Transverse colon (tissue), 3 donors: ENCODE data around the gene XRCC6.

ENCODE experiments used
- CTCF ChIP-seq, 5 experiments: fragments of 200-600 bp in 3 of 5; fragments of 450-650 bp in 2 of 5; sonication (generic) in 3 of 5; IDR thresholded peaks; 1 replicate in 2 of 5; 2 replicates in 3 of 5; pipeline ENCODE4 v1.5.1; 2016 to 2017; ENCODE audit warnings: antibody characterized with exemption in 5 of 5, inconsistent platforms in 3 of 5, mild to moderate bottlenecking in 2 of 5, moderate library complexity in 1 of 5
- EP300 ChIP-seq: sonication (generic); formaldehyde crosslinking; IDR thresholded peaks from one replicate; pipeline ENCODE4 v1.6.1; 2017; ENCODE audit warnings: antibody characterized with exemption, low read depth
- POLR2A ChIP-seq: fragments of 450-650 bp; IDR thresholded peaks from one replicate; pipeline ENCODE4 v1.6.1; 2016; ENCODE audit warnings: antibody characterized with exemption, mild to moderate bottlenecking, moderate library complexity

DNA sequence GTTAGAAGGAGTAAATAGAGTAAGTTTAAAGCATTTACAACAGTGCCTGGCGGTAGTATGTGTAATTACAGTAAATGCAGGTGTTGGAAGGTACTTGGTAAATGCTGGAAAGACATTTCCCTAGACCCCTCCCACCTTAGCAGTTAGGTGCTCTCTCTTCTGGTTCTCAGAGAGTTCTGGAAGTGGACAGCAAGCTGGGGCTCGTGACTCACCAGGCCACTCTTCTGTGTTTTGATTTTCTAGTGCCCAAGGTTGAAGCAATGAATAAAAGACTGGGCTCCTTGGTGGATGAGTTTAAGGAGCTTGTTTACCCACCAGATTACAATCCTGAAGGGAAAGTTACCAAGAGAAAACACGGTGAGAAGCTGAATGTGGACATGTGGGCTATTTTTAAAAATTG, 40.0 kb downstream of the XRCC6 start:
- TF ChIP-seq CTCF (IDR thresholded peaks at IDR 0.05) (no peak), POLR2A (no peak), EP300 (no peak)
